H1 (cell line): ENCODE data around the gene VPS54. TPM values are rescaled to one million over a fixed set of nuclear protein-coding genes. Genes with fewer than 3 reads are reported as not detected.

Experiments used
- CTCF ChIA-PET: fragments of 300-600 bp; sonication (Branson Sonifier 250); formaldehyde crosslinking; loops from one replicate; lab custom pipeline; 2021; ENCODE audit not compliant: partially characterized antibody; lab: Charles Lee
- POLR2A ChIA-PET: fragments of 300-600 bp; sonication (Branson Sonifier 250); formaldehyde crosslinking; loops from one replicate; lab custom pipeline; 2021; ENCODE audit warnings: inconsistent platforms; ENCODE audit not compliant: partially characterized antibody; lab: Charles Lee
- DNase-seq, 2 experiments: peaks; one replicate each; pipeline versions ENCODE4 v3.0.0 to v3.0.0-alpha.2; 2010 to 2022; ENCODE audit warnings: low spot score in 2 of 2, low read depth in 1 of 2, mixed read lengths in 1 of 2
- FAIRE-seq: peaks from 2 replicates; lab custom pipeline; 2011; peaks lifted over from hg19 to GRCh38; lab: Jason Lieb, UNC
- H2AFZ ChIP-seq: 2 replicates; pipeline ENCODE4 v1.8.1; 2012; ENCODE audit warnings: low read length, inconsistent platforms
- H2AK5ac ChIP-seq: 2 replicates; pipeline ENCODE4 v1.6.1; 2013; ENCODE audit warnings: low read depth, low read length
- H2BK120ac ChIP-seq: replicated peaks from 2 replicates; pipeline ENCODE3; 2013; ENCODE audit warnings: low read depth, low read length, inconsistent platforms
- H2BK12ac ChIP-seq: 2 replicates; pipeline ENCODE4 v1.6.1; 2013; ENCODE audit warnings: low read depth, low read length
- H2BK15ac ChIP-seq: 2 replicates; pipeline ENCODE4 v1.6.1; 2013; ENCODE audit warnings: low read length
- H2BK20ac ChIP-seq: 2 replicates; pipeline ENCODE4 v1.6.1; 2013; ENCODE audit warnings: low read length
- H2BK5ac ChIP-seq: 2 replicates; pipeline ENCODE4 v1.6.1; 2013; ENCODE audit warnings: low read depth, low read length
- H3K14ac ChIP-seq: 2 replicates; pipeline ENCODE4 v1.6.1; 2013; ENCODE audit warnings: inconsistent platforms; ENCODE audit not compliant: insufficient read length
- H3K18ac ChIP-seq: 2 replicates; pipeline ENCODE4 v1.6.1; 2013; ENCODE audit warnings: low read length; ENCODE audit errors: extremely low read depth
- H3K23ac ChIP-seq: 2 replicates; pipeline ENCODE4 v1.6.1; 2013; ENCODE audit warnings: inconsistent platforms; ENCODE audit not compliant: insufficient read length
- H3K23me2 ChIP-seq: 2 replicates; pipeline ENCODE4 v1.6.1; 2013; ENCODE audit warnings: low read depth, low read length
- H3K27ac ChIP-seq: 2 replicates; pipeline ENCODE4 v1.6.1; 2011; ENCODE audit warnings: low read depth, low read length, inconsistent platforms
- H3K27me3 ChIP-seq, 4 experiments: replicated peaks in 1 of 4; 1 replicate in 1 of 4; 2 replicates in 3 of 4; pipeline versions ENCODE4 v1.6.1 to v1.8.1; 2011 to 2013; ENCODE audit warnings: low read length in 3 of 4, mild to moderate bottlenecking in 3 of 4, inconsistent platforms in 2 of 4, mixed read lengths in 2 of 4, moderate library complexity in 1 of 4; ENCODE audit not compliant: control insufficient read depth in 3 of 4, insufficient read depth in 3 of 4; ENCODE audit errors: extremely low read depth in 1 of 4
- H3K36me3 ChIP-seq, 4 experiments: 2 replicates each; pipeline versions ENCODE4 v1.6.1 to v1.8.1; 2011 to 2013; ENCODE audit warnings: mild to moderate bottlenecking in 4 of 4, low read length in 3 of 4, moderate library complexity in 2 of 4, control low read depth in 1 of 4, inconsistent platforms in 1 of 4; ENCODE audit not compliant: insufficient read depth in 4 of 4, control insufficient read depth in 2 of 4
- H3K4ac ChIP-seq: replicated peaks from 2 replicates; pipeline ENCODE3; 2013; ENCODE audit warnings: low read length, low read depth, mixed read lengths, inconsistent platforms; ENCODE audit not compliant: insufficient read length
- H3K4me1 ChIP-seq, 4 experiments: replicated peaks in 1 of 4; 1 replicate in 1 of 4; 2 replicates in 3 of 4; pipeline versions ENCODE4 v1.6.1 to v1.8.1; 2011 to 2013; ENCODE audit warnings: low read length in 3 of 4, inconsistent platforms in 2 of 4, mixed read lengths in 1 of 4; ENCODE audit not compliant: insufficient read depth in 4 of 4, control insufficient read depth in 3 of 4
- H3K4me2 ChIP-seq, 2 experiments: 2 replicates each; pipeline versions ENCODE4 v1.6.1 to v1.8.1; 2011 to 2013; ENCODE audit warnings: low read depth in 2 of 2, low read length in 2 of 2, control low read depth in 1 of 2, inconsistent platforms in 1 of 2, mild to moderate bottlenecking in 1 of 2; ENCODE audit not compliant: insufficient read depth in 1 of 2
- H3K4me3 ChIP-seq, 4 experiments: fragments of 200-600, 300-600 bp in 1 of 4; sonication (generic), shearing (Covaris generic), sonication (Bioruptor Twin) in 1 of 4; 2 replicates each; pipeline versions ENCODE4 v1.5.1 to v1.8.1; 2011 to 2016; ENCODE audit warnings: low read length in 4 of 4, low read depth in 3 of 4, control low read depth in 2 of 4, inconsistent platforms in 2 of 4, mild to moderate bottlenecking in 2 of 4, mixed read lengths in 1 of 4, moderate library complexity in 1 of 4; ENCODE audit not compliant: insufficient read depth in 2 of 4; ENCODE audit errors: extremely low read depth in 1 of 4
- H3K56ac ChIP-seq: replicated peaks from 2 replicates; pipeline ENCODE3; 2013; ENCODE audit warnings: low read depth, mild to moderate bottlenecking, mixed read lengths, low read length, inconsistent platforms; ENCODE audit not compliant: insufficient read length
- H3K79me1 ChIP-seq: 2 replicates; pipeline ENCODE4 v1.6.1; 2013; ENCODE audit warnings: low read depth, low read length, control low read depth
- H3K79me2 ChIP-seq, 2 experiments: 2 replicates each; pipeline versions ENCODE4 v1.6.1 to v1.8.1; 2012 to 2013; ENCODE audit warnings: low read length in 2 of 2, mild to moderate bottlenecking in 2 of 2, inconsistent platforms in 1 of 2; ENCODE audit not compliant: insufficient read depth in 2 of 2, control insufficient read depth in 1 of 2
- H3K9ac ChIP-seq, 4 experiments: replicated peaks in 1 of 4; 1 replicate in 1 of 4; 2 replicates in 3 of 4; pipeline versions ENCODE4 v1.6.1 to v1.8.1; 2011 to 2013; ENCODE audit warnings: low read depth in 3 of 4, low read length in 3 of 4, control low read depth in 2 of 4, mild to moderate bottlenecking in 2 of 4, moderate library complexity in 2 of 4, inconsistent platforms in 1 of 4; ENCODE audit errors: extremely low read depth in 1 of 4
- H3K9me3 ChIP-seq, 2 experiments: 2 replicates each; pipeline versions ENCODE4 v1.6.1 to v1.8.1; 2012 to 2013; ENCODE audit warnings: mild to moderate bottlenecking in 2 of 2, moderate library complexity in 2 of 2, control low read depth in 1 of 2, inconsistent platforms in 1 of 2, low read depth in 1 of 2, low read length in 1 of 2, mixed read lengths in 1 of 2; ENCODE audit not compliant: insufficient read depth in 2 of 2
- H4K20me1 ChIP-seq, 2 experiments: replicated peaks in 1 of 2; 2 replicates each; pipeline versions ENCODE3 to v1.8.1; 2011 to 2013; ENCODE audit warnings: inconsistent platforms in 2 of 2, low read length in 2 of 2, mild to moderate bottlenecking in 1 of 2; ENCODE audit not compliant: insufficient read depth in 2 of 2, control insufficient read depth in 1 of 2
- H4K5ac ChIP-seq: 2 replicates; pipeline ENCODE4 v1.6.1; 2013; ENCODE audit warnings: low read length, low read depth, mixed read lengths, inconsistent platforms; ENCODE audit not compliant: insufficient read length
- H4K8ac ChIP-seq: 2 replicates; pipeline ENCODE4 v1.8.0; 2013; ENCODE audit warnings: mild to moderate bottlenecking, moderate library complexity, low read length, inconsistent platforms; ENCODE audit not compliant: insufficient read depth; ENCODE audit errors: extremely low read depth
- H4K91ac ChIP-seq: replicated peaks from 2 replicates; pipeline ENCODE3; 2013; ENCODE audit warnings: low read length, mixed read lengths, inconsistent platforms; ENCODE audit not compliant: insufficient read length
- JUN ChIP-seq: IDR thresholded peaks from 2 replicates; pipeline ENCODE4 v1.6.1; 2011; ENCODE audit warnings: low read depth, mild to moderate bottlenecking, improper control_type of control experiment, low read length
- PHF8 ChIP-seq: fragments of 200-600 bp; sonication (generic); conservative IDR thresholded peaks from 2 replicates; pipeline ENCODE4 v1.7.1; 2012; ENCODE audit warnings: low read depth, mild to moderate bottlenecking, inconsistent platforms, low read length, moderate library complexity
- POLR2A ChIP-seq, 2 experiments: IDR thresholded peaks; 1 replicate in 1 of 2; 2 replicates in 1 of 2; pipeline ENCODE4 v1.6.1; 2011; ENCODE audit warnings: low read depth in 2 of 2, low read length in 2 of 2, mild to moderate bottlenecking in 2 of 2; ENCODE audit errors: control extremely low read depth in 1 of 2
- TCF12 ChIP-seq: IDR thresholded peaks from 2 replicates; pipeline ENCODE4 v1.6.1; 2011; ENCODE audit warnings: low read depth, mild to moderate bottlenecking, low read length
- WGBS, 2 experiments: shearing (Covaris generic) in 1 of 2; methylation state at CpG; one replicate each; pipeline versions ENCODE4 v1.1.6 to v1.1.7; 2013 to 2015; ENCODE audit warnings: low lambda C conversion rate in 2 of 2, mixed read lengths in 2 of 2, inconsistent platforms in 1 of 2, low coverage in 1 of 2, missing lambda C conversion rate in 1 of 2; ENCODE audit not compliant: insufficient replicate concordance in 2 of 2, insufficient coverage in 1 of 2, insufficient read length in 1 of 2; ENCODE audit errors: extremely low coverage in 1 of 2, missing lambda C conversion rate in 1 of 2; 5-methylcytosine and 5-hydroxymethylcytosine counted together
- polyA plus RNA-seq, 7 experiments: library from polyadenylated mRNA; depleted of rRNA in 3 of 7; stranded (reverse) in 5 of 7; unstranded in 2 of 7; fragments of >200 nt in 5 of 7; fragments of 200-250 nt in 2 of 7; gene quantifications; 1 replicate in 5 of 7; 2 replicates in 1 of 7; 4 replicates in 1 of 7; pipeline versions ENCODE4 v1.2.1 to v1.2.3, GENCODE V29; 2011 to 2013; ENCODE audit warnings: missing spikeins in 2 of 7, mixed read lengths in 2 of 7
- total RNA-seq: library from RNA; stranded (reverse); fragmentation: NEBNext Ultra II Directional; extraction: Animal tissue kit (Norgen Biotek cat#: 25700); gene quantifications from 2 replicates; pipeline ENCODE4 v1.2.1, GENCODE V29; 2021

Gene VPS54
- total and polyA plus RNA-seq, 2 of the 8 experiments (the other 6 are each of a cell fraction or from before 2014, with no cell fraction given): 3.6 to 13.2 TPM

GRCh38 chr2:63981702-63982103 is 37.5 kb downstream of the VPS54 start:
- POLR2A ChIA-PET: no interaction called here

More at GRCh38 chr2:63981702-63982103, 37.5 kb downstream of the VPS54 start:
- Histone ChIP-seq H3K14ac (no peak overlapping the region), H2BK120ac (no peak overlapping the region), H3K56ac (no peak overlapping the region), H3K9ac (no peak overlapping the region), H3K79me2 (no peaks in the 10 kb centered on the region), H3K4me2 (no peak overlapping the region), H3K9me3 (no peaks in the 10 kb centered on the region), H2BK15ac (no peak overlapping the region), H3K18ac (no peak overlapping the region), H3K36me3 (peaks cover 0 to 6% (median 0%) of the 10 kb centered on the region in 4 experiments; a peak in 2 of 8 replicates), H3K79me1 (no peaks in the 10 kb centered on the region; the same call in 1 of the 2 replicates), H3K4me3 (no peak overlapping the region), H3K23ac (no peak overlapping the region), H3K27ac (no peak overlapping the region), H2BK12ac (no peak overlapping the region), H4K5ac (no peak overlapping the region), H4K91ac (no peak overlapping the region), H3K23me2 (no peaks in the 10 kb centered on the region), H3K27me3 (no peaks in the 10 kb centered on the region), H2BK20ac (no peak overlapping the region), H2AK5ac (no peak overlapping the region), H2AFZ (no peak overlapping the region), H3K4ac (no peak overlapping the region), H4K20me1 (no peaks in the 10 kb centered on the region), H3K4me1 (no peaks in the 10 kb centered on the region), H4K8ac (no peak overlapping the region), H2BK5ac (no peak overlapping the region)
- WGBS, 2 experiments: 92% methylated on average over 3 of the region's 3 CpGs; no CpG with 5 or more reads in 1 of the 2 experiments
- FAIRE-seq (no peak), DNase-seq (no peak)
- CTCF ChIA-PET: no interaction called here
- TF ChIP-seq PHF8 (no peak), JUN (no peak), TCF12 (no peak), POLR2A (IDR thresholded peaks at IDR 0.05; ENCODE audit: control extremely low read depth in 1 of 2, low read depth in 2 of 2, low read length in 2 of 2) (no peak)
